CD4-positive, alpha-beta T cell treated with Interleukin-4 for 1 hour (primary cell): ENCODE results near the gene SOCS2.

Experiments used
- DNase-seq, 2 donors: peaks; one replicate each; pipeline ENCODE4 v3.0.0-alpha.2; 2020 to 2022

SOCS2 gene

DNA sequence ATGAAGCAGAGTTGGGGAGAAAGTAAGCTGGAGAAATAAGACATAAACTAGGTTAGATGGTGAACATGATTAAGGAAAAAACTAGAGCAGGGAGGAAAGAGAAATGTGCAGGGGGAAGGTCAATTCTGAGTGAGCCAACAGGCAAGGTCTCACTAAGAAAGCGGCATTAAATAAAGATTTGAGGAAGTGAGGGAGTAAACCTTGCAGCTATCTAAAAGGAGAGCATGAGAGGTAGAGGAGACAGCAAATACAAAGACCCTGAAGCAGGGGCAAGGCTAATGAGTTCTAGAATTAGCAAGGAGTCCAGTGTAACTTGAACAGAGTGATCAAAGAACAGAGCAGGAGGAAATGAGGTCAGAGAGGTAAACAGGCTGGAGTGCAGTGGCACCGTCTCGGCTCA, 4.4 kb upstream of the SOCS2 start:
- no peak for DNase-seq

DNA sequence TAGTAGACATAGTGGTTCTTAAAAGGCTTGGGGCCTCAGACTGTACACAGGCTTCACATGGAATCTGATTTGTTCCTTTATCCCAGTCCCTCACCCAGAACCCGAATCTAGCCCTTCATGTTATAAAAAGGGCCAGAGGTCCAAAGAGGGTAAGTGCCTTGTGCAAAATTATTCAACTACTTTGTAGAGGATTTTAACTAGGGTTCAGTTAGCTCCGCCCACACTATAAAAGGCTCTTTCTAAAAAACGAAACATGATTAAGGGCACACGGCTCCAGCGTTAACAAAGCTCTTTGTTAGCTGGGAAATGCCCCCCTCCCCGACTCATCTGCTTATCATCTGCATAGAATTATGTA, 3.2 kb upstream of the SOCS2 start:
- DNase-seq = no peak

DNA sequence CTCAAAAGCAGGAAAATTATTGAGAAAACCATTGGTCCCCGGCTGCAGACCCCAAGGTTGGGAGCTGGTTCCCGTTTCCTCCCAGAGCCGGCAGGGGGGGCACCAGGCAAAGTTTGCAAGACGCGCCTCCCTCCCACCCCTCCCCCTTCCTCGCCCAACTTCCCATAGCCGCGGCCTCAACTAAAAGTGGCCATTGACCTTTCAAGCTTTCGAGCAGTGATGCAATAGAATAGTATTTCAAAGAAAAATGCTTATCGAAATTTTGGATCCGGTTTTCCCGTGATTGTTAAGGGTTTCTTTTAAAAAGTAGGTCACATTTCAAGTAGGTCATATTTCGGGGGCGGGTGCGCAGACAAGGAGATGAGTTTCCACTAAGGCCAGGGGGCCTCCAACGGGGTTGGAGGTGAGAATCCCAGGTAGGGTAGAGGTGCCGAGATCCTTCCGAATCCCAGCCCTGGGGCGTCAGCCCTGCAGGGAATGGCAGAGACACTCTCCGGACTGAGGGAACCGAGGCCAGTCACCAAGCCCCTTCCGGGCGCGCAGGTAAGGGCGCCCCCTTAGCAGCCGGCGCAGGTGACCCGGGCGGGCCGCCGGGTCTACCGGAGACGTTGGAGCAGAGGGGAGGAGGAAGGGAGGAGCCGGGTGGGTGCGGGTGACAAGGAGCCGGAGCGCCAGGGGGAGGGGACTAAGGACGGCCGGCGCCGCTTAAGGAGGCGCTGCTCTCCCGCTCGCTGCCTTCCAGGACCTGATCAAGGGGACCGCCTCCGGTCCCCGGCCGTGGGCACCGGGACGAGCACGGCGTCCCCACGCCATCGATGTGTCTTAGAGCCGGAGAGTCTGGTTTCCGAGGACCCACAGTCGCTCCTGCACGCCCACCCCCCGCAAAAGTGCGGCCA, 2.6 kb upstream of the SOCS2 start:
- DNase-seq = peak; percentile 72 to 74

DNA sequence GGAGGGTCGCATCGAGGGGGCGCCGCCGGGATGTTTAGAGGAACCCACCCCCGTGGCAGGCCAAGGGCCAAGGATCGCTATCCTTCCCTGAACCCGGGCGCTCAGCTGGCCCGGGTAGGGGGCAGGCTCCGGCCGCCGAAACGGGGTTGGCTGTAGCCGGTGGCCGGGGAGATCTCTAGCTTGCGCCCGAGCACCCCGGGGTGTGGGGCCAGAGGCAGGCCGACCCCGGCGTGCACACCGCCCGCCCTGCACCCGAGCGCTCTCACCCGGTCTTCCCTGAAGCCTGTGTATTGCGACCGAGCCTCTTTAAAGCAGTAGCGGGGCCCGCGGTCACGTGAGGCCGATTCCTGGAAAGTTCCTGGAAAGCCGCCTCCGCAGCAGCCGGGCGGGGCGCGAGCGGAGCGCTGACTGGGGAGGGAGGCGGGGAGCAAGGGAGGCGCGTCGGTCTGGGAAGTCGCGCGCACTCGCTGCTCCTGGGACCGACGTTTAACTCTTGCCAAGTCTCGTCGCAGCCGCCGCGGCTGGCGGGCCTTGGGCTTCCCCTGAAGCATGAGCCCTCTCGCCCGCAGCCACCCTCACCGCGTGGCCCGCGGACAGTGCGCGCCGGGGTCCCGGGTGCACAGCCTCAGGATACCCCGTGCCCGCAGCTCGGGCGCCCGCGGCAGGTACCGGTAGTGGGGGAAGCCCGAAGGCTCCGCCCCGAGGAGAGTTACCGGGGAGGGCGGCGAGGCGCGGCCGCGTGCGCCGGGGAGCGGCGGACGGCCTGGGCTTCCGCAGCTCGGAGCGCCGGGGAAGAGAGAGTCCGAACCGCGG, 1.7 kb upstream of the SOCS2 start:
- peak; percentile 88 to 90 for DNase-seq

DNA sequence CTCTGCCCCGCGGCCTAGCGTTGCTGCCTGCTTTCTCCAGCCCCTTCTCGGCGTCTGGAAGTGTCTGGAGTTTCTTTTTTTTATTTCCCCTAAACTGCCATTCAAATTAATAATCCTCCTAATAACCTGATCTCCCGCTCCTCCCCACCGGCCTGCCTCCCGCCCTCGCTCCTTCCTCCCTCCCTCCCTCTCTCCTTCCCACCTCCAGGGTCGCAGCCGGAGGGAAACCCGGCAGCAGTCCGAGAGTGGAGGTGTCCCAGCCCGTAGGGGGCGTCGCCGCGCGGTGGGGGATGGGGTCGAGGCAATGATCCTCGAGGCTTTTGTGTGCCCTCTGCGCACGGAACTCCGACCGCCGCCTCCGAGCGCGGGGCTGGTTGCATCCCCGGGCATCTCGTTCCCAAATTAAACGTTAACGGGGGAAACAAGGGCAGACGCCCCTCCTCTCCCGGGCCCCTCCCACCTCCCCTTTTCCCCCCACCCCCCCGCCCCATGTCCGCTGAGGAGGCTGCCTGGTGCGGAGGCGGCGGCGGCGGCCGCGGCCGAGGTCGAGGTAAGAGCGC, 1.0 kb upstream of the SOCS2 start:
- peak; percentile 33 to 61 for DNase-seq

DNA sequence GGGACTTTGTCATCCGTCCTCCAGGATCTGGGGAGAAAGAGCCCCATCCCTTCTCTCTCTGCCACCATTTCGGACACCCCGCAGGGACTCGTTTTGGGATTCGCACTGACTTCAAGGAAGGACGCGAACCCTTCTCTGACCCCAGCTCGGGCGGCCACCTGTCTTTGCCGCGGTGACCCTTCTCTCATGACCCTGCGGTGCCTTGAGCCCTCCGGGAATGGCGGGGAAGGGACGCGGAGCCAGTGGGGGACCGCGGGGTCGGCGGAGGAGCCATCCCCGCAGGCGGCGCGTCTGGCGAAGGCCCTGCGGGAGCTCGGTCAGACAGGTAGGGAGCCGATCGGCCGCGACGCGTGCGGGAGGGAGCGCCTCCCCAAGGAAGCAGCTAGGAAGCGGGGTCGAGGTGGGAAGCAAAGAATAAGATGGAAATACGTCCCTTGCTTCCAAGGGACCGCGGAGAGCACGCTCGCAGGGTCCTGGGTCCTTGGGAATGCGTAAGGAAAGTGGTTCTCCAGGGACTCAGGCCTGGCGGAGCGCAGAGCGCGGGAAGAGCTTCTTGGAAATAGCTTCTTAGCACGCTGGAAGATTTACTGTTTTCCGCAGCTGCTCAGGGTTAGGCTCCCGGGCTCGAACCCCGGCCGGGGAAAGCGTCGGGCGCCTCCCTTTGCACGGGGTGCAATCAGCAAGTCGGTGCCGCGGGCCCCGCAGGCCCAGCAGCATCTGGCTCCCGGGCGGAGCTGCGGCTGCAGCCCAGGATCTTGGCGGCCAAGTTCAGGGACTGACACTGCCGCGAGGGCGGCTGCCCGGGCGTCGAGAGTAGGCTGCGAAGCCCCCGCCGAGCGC, 457 bp downstream of the SOCS2 start:
- peak in 1 of 2 donors; percentile 19 for DNase-seq

DNA sequence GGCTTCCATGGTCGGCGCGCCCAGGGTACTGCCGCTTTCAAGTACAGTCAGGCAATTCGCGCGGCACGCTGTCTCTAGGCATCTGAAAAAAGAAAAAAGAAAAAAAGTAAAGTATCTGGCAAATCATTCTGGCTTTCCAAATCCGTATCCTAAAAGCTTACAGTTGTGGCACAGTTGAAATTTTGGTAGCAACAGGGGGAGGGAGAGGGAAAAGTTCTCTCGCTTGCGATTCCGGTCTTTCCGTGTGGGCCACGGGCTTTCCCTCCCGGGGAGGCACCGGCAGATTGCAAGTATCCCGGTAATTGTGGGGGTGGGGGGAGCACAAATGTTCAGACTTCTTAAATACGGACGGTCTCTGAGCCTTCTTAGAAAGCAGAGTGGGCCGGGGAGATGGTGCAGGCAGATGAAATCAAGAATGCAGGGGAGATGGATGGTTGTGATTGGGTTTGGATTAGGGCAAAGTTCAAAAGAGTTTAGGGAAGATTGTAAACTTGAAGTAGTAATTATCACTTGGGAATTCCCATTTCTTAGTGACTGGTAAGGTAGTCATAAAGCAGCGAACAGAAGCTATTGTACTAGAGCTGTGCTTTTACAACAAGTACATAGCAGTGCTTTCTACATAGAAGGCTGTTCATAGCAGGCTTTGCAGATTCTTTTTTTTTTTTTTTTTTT, 1.2 kb downstream of the SOCS2 start:
- DNase-seq = no peak

DNA sequence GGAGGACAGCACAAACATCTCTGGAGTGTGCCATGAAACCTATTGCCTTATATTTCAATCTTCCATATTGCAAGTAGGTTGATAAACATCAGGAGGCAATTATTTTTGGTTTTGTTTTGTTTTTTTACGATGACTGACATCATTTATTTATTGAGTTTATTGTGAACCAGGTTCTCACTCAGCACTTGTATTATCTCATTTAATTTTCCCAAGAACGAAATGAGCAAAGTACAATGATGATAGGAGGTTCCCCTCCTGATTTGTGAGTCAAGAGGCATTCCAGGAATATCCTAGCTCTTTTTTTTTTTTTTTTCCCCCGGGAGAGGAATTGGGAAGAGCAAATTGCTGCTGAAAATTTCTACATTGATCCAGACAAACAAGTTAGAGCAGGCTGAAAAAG, 4.7 kb downstream of the SOCS2 start:
- no peak for DNase-seq

DNA sequence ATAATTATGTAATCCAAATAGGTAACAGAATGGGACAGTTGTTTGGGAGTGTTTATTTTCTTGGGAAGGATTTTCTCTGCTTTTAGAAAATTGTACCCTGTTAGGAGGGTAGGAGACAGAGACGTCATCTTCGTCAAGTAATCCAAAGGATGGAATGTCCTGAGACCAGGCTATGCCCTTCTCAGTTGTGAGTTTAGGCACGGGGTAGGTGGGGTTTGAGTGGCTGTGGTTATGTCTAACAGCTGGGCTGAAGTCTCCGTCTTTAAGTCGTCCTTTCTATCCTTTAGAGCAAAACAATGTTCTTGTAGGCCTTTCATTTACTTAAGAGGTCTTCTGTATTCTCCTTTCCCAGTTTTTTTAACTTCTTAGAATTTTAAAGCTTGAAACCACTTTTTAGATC, 5.7 kb downstream of the SOCS2 start:
- DNase-seq = no peak

DNA sequence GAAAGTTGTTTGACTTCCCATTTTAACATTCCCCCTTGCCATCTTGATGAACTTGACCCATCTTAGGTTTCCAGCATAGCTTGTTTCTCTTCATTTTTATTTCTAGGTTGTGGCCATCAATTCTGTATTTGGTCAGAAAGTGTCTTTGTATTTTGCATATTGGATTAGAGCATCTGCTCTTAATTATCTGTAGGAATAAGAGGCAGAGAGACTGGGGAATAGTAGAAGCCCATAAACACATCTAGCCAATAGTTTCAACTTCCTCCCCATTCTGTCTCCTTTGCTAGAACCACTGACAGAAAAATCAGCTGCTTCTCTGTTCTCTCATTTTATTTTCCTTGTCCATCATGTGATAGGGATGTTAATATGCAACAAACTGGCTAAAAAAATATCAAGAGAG, 8.2 kb downstream of the SOCS2 start:
- DNase-seq = no peak

DNA sequence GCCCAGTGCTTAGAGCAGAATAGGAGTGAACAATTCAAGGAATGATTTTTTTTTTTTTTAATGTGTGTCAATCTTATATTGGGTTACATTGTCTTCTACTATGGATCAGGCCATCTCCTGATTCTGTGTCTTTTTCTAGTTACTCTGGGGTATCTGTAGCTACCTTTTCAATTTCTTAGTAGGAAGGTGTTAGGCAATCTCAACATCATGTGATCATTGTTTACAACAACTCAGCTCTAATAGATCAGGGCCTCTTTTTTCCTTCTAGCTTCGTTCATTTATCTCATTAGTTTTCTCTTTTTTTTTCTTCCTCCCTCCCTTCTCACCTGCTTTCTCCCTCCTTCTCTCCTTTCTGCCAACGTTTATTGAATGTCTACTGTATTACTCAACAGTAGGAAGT, 8.9 kb downstream of the SOCS2 start:
- DNase-seq = no peak

DNA sequence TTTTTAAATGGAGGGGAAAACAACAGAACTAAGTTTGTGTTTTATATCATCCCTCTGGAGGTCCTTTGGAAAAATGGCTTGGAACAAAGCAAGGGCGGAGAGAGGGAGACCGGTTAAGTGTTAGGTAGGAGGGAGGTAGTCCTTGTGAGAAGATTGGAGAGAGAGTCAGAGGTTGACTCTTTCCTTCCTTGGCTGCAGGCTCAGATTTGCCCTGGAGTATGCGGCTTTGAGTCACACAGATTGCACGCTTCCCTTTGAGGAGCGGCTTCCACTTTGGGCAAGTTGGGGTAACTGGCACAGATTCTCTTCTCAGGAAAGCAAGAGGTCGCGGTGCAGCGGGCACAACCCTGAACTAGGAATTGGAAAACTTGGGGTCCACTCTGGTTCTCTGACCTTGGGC, 9.9 kb downstream of the SOCS2 start:
- DNase-seq = no peak

DNA sequence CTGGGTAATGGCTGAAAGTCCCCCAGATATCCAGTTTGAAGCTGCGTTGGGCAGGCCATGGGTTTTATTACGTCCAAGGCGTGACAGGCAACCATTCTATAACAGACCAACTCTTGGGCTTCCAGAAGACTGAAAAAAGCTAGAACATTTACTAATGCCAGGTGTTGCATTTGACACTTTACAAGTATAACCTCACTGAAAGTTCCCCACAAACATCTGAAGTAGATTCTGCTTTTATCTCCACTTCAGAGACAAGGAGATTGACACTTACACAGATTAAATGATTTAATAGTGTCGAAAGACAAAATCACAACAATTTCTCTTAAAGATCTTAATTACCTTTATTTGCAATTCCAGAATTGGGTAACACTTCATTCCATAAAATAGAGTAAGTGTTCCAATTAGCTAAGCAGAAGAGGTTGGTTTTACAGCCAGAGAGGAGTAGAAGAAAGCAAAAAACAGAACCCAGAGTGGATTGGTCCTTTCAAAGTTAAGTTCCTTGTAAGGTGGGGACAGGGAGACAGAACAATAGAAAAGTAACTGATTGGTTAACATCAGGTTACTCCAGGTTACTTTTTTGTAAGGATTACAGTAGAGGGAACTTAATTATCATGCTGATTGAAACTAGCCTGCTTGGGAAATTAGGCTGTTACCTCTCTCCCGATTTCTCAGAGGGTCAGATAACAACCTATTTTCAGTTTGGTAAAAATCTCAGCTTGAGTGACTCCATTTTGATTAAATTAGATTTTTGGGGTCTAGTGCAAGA, 11.3 kb downstream of the SOCS2 start:
- no peak for DNase-seq

DNA sequence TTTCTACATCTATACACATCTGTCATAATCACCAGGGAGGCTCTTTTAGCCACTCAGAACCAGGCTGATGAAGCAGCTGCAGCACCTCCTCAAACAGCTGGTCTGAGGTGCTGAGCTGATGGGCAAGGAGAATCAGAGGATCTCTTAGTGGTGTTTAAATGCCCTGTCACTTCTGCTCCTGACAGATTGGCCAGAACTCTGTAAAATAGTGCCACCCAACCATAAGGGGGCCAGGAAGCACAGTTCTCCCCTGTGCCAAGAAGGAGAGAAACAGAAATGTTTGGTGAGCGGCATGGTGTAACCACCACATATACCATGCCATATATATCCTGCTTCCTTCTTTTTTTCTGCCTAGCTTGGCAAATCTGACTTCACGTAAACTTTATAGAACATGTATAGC, 12.8 kb downstream of the SOCS2 start:
- no peak for DNase-seq

DNA sequence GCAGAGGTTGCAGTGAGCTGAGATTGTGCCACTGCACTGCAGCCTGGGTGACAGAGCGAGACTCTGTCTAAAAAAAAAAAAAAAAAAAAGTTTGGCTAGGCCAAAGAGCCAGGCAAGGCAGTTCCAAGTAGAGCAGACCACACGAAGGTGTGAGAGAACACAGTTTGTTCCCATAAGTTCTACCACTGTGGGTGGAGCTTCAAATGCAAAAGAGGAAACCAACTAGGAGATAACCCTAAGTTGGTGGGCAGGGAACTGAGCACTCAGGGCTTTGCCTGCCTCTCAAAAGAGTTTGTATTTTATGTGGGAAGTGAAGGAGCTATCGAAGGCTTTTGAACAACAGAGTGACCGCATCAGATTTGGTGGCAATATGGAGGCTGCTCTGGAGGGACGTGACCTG, 15.1 kb downstream of the SOCS2 start:
- no peak for DNase-seq

DNA sequence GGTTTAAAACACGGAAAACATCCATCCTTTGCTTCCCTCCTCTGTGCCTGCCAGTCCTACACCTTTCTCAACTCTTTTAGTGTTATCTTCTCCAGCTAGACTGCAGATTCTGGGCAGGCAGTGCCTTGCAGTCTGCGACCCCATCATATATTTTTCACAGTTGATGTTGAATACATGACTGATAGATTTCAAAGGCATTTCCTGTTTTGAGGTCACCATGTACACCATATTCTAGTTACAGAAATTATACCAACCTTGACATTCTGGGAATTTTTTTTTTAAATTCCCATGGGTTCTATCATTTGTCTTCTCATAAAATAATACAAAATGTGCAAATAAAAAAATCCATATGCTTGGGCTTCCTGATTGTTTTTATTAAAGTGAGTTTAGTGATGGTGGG, 16.6 kb downstream of the SOCS2 start:
- no peak for DNase-seq

DNA sequence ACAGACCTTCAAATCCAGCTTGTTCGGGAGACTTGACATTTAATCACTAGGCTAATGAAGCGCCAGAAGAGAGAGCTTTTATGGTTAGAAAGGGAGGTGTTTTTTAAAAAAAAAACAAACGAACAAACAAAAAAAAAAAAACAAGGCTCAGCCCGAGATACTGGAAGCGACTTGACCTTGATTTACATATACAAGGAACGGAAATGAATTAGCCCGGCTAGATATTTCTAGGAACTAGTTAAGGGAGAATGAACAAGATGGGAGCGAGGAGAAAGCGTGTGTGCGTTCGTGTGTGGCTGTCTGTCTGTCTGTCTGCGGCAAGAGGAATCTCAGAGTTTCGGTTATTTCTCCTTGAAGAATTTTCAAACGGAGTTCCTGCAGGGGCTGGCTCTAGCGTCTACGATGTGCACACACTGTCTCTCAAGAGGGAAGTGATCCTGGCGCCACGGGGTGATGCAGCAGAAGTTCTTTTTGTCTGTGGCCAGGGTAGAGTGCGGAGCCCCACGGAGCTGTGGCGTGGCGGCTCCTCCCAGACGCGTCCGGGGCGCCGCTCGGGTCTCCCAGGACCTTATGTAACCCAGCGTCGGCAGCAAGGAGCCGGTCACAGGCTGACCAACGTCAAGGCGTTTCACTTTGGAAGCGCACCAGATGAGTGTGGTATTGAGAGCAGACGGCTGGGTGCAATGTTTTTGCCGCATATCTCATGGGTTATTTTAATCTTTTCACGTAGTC, 18.8 kb downstream of the SOCS2 start:
- DNase-seq = peak; percentile 36 to 64

DNA sequence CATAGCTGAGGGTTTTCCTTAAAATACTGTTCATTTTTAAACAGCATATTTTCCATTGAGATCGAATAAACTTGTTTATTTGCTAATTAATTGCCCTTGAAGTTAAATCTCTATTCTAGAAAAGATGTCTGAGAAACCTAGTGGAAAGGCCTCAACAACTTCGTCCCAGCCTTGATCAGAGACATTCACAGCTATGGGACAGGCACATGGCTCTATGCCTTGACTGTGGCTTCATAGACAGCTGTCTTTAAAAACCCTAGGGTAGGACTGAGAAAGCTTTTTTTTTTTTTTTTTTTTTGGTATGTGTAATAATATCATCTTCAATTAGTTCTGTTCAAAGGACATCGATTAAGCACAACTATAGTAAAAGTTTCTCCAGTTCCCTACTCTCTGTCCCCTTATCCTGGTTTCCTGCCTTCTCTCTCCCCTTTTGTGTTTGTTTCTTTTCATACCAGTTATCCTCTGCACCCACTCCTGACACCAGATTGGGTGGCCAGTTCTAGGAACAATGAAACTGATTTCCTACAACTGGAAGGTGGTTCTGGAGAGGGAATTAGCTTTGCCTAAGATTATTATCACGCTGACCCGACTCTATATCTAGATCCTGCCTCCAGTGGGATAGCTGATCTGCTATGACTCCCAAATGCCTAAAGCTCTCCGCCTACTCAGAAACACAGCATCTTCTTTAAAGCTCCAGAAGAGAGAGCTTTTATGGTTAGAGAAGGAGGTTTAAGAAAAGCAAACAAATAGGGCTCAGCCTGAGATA, 20.3 kb downstream of the SOCS2 start:
- no peak for DNase-seq

DNA sequence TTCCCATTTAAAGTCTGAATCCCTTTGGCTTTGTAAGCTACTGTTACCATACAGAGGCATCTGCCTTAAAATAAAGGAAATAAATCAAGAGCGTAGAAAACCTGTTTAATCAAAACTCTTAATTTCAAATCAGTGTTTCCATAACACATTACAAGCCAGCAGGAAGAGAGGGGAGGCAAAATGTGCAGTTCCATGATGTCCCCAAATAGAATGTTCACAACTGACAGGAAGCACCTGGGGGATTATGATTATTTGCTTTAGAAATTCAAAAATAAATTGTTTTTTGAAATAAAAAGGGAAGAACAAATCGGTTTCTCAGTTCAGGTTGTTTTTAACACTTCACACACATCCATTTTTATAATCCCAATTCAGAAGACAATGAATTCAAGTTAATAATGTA, 21.4 kb downstream of the SOCS2 start:
- no peak for DNase-seq

DNA sequence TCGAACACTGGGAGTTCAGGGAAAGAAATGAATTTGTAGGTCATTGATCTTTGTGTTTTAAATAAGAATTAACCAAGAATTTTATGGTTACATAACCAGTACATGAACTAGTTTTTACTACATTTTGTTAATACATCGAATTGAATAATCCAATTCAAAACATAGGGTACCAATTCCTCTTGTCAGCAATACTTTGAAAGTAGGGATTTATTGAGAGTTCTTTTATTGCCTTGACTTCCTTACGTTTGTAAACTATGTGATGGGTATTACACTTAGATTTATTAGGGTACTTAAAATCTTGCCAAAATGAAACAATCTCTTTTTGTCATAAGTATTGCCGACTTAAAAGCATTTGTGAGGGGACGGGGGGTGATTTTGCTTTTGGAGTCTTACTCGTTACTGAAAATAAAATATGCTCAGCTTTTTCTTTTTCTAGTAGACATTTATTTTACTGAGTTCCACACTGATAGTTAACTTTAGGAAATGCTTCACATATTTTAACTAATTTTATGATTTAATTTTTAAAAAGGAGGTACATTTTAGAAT, 22.4 kb downstream of the SOCS2 start:
- DNase-seq = no peak
